ENCODE results near the gene ZRANB2. TPM values are rescaled to one million over a fixed set of nuclear protein-coding genes. Genes with fewer than 3 reads are reported as not detected.

ZRANB2 gene
- total and polyA plus RNA-seq, 9 of the 15 experiments (the other 6 are each of a cell fraction or from before 2014, with no cell fraction given) = 80.8 to 264 (median 157) TPM

DNA sequence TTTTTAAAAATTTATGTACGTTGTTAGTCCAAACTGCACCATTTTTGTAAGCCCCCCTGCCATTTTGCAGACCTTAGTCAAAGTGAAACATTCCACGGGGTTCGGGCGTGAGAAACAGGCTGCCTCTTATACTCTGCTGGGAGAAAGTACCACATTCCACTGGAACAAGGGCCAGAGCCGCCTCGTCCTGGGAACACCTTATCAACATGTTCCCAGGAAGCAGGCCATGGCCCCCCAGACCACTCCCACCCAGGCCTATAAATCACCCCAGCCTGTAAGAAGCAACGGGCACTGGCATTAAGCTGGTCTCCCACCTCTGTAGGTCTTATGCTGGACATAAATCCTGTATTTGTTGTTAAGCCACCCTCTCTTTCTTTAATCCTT lies 854 bp upstream of the ZRANB2 start (continued):
- TF ChIP-seq, protein P1, sequence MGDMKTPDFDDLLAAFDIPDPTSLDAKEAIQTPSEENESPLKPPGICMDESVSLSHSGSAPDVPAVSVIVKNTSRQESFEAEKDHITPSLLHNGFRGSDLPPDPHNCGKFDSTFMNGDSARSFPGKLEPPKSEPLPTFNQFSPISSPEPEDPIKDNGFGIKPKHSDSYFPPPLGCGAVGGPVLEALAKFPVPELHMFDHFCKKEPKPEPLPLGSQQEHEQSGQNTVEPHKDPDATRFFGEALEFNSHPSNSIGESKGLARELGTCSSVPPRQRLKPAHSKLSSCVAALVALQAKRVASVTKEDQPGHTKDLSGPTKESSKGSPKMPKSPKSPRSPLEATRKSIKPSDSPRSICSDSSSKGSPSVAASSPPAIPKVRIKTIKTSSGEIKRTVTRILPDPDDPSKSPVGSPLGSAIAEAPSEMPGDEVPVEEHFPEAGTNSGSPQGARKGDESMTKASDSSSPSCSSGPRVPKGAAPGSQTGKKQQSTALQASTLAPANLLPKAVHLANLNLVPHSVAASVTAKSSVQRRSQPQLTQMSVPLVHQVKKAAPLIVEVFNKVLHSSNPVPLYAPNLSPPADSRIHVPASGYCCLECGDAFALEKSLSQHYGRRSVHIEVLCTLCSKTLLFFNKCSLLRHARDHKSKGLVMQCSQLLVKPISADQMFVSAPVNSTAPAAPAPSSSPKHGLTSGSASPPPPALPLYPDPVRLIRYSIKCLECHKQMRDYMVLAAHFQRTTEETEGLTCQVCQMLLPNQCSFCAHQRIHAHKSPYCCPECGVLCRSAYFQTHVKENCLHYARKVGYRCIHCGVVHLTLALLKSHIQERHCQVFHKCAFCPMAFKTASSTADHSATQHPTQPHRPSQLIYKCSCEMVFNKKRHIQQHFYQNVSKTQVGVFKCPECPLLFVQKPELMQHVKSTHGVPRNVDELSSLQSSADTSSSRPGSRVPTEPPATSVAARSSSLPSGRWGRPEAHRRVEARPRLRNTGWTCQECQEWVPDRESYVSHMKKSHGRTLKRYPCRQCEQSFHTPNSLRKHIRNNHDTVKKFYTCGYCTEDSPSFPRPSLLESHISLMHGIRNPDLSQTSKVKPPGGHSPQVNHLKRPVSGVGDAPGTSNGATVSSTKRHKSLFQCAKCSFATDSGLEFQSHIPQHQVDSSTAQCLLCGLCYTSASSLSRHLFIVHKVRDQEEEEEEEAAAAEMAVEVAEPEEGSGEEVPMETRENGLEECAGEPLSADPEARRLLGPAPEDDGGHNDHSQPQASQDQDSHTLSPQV (IDR thresholded peaks at IDR 0.05) = 0 out of 2 replicates have a peak, but pooled peaks have one; percentile 24
- TF ChIP-seq TCF7 (IDR thresholded peaks at IDR 0.05; ENCODE audit: borderline replicate concordance) (no peak), PHF8 (IDR thresholded peaks at IDR 0.05; ENCODE audit: borderline replicate concordance, low read length) (peak; percentile 7; the same call in 1 of the 2 replicates), FOXP1 (CRISPR knock-in tag; IDR thresholded peaks at IDR 0.05) (no peak), SMAD2 (IDR thresholded peaks at IDR 0.05; ENCODE audit: low read depth, low read length) (no peak), YY1 (IDR thresholded peaks at IDR 0.05; ENCODE audit: borderline replicate concordance in 1 of 3, control insufficient read depth in 1 of 3, extremely low read depth in 1 of 3, insufficient read depth in 3 of 3, insufficient read length in 1 of 3, insufficient replicate concordance in 2 of 3, low read depth in 1 of 3, low read length in 2 of 3) (peak in 1 of 3 experiments; percentile 62), ZNF766 (CRISPR knock-in tag; conservative IDR thresholded peaks at IDR 0.05) (0 out of 2 replicates have a peak, but pooled peaks have one; percentile 38), RBM15 (IDR thresholded peaks at IDR 0.05; ENCODE audit: insufficient read depth, low read length) (no peak), SP2 (IDR thresholded peaks at IDR 0.05; ENCODE audit: extremely low read depth, low read depth, low read length, poor library complexity, severe bottlenecking) (no peak), JUND (IDR thresholded peaks at IDR 0.05; ENCODE audit: borderline replicate concordance, low read depth, low read length) (no peak), JUND (tag; IDR thresholded peaks at IDR 0.05; ENCODE audit: borderline replicate concordance, low read depth, low read length) (no peak), DPF2 (IDR thresholded peaks at IDR 0.05) (0 out of 2 replicates have a peak, but pooled peaks have one; percentile 38), CHD1 (IDR thresholded peaks at IDR 0.05; ENCODE audit: low read length) (no peak)
- TF ChIP-seq, protein P2, sequence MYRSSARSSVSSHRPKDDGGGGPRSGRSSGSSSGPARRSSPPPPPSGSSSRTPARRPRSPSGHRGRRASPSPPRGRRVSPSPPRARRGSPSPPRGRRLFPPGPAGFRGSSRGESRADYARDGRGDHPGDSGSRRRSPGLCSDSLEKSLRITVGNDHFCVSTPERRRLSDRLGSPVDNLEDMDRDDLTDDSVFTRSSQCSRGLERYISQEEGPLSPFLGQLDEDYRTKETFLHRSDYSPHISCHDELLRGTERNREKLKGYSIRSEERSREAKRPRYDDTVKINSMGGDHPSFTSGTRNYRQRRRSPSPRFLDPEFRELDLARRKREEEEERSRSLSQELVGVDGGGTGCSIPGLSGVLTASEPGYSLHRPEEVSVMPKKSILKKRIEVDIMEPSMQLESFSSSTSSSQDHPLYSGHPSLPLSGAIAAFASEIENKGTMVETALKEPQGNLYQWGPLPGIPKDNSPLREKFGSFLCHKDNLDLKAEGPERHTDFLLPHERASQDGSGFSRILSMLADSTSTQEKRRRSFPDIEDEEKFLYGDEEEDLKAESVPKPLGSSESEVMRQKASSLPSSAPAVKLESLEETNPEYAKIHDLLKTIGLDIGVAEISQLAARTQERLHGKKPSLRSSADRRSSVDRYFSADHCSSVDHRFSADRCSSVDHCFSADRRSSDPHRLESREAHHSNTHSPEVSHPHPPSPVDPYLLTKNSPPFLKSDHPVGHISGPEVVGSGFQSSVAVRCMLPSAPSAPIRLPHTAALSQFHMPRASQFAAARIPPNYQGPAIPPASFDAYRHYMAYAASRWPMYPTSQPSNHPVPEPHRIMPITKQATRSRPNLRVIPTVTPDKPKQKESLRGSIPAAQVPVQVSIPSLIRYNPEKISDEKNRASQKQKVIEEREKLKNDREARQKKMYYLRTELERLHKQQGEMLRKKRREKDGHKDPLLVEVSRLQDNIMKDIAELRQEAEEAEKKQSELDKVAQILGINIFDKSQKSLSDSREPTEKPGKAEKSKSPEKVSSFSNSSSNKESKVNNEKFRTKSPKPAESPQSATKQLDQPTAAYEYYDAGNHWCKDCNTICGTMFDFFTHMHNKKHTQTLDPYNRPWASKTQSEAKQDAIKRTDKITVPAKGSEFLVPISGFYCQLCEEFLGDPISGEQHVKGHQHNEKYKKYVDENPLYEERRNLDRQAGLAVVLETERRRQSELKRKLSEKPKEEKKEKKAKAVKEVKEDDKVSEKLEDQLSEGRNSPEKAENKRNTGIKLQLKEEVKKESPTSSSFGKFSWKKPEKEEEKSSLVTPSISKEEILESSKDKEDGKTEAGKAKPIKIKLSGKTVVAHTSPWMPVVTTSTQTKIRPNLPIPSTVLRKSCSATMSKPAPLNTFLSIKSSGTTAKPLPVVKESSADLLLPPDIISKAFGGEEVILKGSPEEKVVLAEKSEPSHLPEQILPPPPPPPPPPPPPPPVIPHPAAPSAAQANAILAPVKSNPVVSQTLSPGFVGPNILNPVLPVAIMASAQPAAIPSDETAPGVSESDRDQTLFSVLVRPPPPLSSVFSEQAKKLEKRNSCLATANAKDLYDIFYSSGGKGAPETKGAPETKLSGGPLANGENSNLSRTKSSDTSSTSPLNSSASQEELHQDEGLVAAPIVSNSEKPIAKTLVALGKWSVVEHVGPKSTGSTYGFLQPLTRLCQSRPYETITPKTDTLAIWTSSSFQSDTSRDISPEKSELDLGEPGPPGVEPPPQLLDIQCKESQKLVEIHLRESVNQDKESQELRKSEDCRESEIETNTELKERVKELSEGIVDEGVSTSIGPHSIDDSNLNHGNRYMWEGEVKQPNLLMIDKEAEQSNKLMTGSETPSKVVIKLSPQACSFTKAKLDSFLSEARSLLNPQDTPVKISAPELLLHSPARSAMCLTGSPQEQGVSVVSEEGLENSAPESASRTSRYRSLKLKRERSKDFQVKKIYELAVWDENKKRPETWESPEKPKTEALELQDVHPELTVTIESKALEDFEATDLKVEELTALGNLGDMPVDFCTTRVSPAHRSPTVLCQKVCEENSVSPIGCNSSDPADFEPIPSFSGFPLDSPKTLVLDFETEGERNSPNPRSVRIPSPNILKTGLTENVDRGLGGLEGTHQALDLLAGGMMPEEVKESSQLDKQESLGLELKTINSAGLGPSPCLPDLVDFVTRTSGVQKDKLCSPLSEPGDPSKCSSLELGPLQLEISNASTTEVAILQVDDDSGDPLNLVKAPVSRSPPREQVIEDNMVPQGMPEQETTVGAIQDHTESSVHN (IDR thresholded peaks at IDR 0.05; ENCODE audit: borderline replicate concordance in 1 of 2, low read depth in 1 of 2) = no peak

Measured in K562 (cell line).